ENCODE measurements around the gene MORN1. TPM values are rescaled to one million over a fixed set of nuclear protein-coding genes. Genes with fewer than 3 reads are reported as not detected.

Gene MORN1
- total RNA-seq, 4 donors from 2014 or later = 4.9 to 21.5 (median 15.9) TPM

GRCh38 chr1:2356911-2357845, 34.2 kb downstream of the MORN1 start:
- H3K27ac ChIP-seq = no peak overlapping the region
- no peaks in the 10 kb centered on the region for H3K27me3 ChIP-seq
- H3K4me1 ChIP-seq = no peaks in the 10 kb centered on the region
- TF ChIP-seq POLR2A (IDR thresholded peaks at IDR 0.05) = no peak
- TF ChIP-seq, protein P1, sequence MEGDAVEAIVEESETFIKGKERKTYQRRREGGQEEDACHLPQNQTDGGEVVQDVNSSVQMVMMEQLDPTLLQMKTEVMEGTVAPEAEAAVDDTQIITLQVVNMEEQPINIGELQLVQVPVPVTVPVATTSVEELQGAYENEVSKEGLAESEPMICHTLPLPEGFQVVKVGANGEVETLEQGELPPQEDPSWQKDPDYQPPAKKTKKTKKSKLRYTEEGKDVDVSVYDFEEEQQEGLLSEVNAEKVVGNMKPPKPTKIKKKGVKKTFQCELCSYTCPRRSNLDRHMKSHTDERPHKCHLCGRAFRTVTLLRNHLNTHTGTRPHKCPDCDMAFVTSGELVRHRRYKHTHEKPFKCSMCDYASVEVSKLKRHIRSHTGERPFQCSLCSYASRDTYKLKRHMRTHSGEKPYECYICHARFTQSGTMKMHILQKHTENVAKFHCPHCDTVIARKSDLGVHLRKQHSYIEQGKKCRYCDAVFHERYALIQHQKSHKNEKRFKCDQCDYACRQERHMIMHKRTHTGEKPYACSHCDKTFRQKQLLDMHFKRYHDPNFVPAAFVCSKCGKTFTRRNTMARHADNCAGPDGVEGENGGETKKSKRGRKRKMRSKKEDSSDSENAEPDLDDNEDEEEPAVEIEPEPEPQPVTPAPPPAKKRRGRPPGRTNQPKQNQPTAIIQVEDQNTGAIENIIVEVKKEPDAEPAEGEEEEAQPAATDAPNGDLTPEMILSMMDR (IDR thresholded peaks at IDR 0.05) = no peak
- no peak for DNase-seq
- H3K4me3 ChIP-seq = no peak overlapping the region
- no peaks in the 10 kb centered on the region for H3K9me3 ChIP-seq
- no peaks in the 10 kb centered on the region for H3K36me3 ChIP-seq

- Histone ChIP-seq H3K4me3 (no peak overlapping the region), H3K9me3 (no peaks in the 10 kb centered on the region), H3K4me1 (no peaks in the 10 kb centered on the region), H3K27ac (no peak overlapping the region), H3K36me3 (no peaks in the 10 kb centered on the region), H3K27me3 (no peaks in the 10 kb centered on the region)
- no peak for DNase-seq
- TF ChIP-seq, protein P1 (IDR thresholded peaks at IDR 0.05) = no peak
- TF ChIP-seq POLR2A (IDR thresholded peaks at IDR 0.05) = no peak
Measured at GRCh38 chr1:2356401-2356800, 35.0 kb downstream of the MORN1 start.

DNA sequence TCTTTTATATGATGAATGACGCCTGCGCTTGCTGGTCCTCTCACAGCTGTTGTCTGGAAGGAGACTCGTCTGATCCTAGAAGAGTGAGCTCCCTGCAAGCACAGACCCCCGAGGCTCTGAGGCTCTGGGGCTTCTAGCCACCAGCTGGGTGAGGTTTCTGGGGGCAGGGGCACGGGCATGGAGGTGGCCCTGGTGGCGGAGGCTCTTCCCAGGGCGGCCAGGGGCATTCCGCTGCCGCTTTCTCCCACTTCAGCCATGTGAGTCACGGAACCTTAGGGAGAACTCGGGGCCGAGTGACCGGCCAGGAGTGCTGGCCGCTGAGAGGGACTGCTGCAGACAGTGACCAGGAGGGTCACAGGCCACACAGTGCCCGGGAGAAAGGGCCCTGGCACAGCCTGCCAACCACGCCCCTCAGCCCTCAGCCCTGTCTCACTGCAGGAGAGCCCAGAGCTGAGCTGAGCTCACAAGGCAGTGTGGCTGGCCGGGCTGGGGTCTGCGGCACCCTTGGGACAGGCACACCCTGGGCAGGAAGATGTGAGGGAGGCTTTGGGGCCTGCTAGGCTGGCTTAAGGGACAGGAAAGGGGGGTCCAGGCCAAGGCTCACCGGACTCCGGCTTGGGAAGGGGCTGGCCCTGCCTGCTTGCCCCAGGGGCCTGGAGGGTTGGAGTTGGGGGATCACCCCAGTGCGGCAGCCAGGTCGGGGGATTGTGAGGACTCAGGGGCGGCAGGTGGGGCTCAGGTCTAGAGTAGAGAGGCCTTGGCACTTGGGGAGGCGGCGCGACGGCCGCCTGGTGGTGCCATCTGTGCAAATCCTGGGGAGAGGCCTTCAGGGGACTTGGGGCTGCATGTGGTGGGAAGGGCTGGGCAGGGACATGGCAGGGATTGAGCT, 35.7 kb downstream of the MORN1 start:
- H3K27ac ChIP-seq = no peak overlapping the region
- no peaks in the 10 kb centered on the region for H3K27me3 ChIP-seq
- no peak overlapping the region for H3K4me3 ChIP-seq
- no peaks in the 10 kb centered on the region for H3K4me1 ChIP-seq
- DNase-seq = no peak
- H3K9me3 ChIP-seq = no peaks in the 10 kb centered on the region
- no peak for TF ChIP-seq POLR2A (IDR thresholded peaks at IDR 0.05)
- TF ChIP-seq, protein P1 (IDR thresholded peaks at IDR 0.05) = no peak
- H3K36me3 ChIP-seq = no peaks in the 10 kb centered on the region

DNA sequence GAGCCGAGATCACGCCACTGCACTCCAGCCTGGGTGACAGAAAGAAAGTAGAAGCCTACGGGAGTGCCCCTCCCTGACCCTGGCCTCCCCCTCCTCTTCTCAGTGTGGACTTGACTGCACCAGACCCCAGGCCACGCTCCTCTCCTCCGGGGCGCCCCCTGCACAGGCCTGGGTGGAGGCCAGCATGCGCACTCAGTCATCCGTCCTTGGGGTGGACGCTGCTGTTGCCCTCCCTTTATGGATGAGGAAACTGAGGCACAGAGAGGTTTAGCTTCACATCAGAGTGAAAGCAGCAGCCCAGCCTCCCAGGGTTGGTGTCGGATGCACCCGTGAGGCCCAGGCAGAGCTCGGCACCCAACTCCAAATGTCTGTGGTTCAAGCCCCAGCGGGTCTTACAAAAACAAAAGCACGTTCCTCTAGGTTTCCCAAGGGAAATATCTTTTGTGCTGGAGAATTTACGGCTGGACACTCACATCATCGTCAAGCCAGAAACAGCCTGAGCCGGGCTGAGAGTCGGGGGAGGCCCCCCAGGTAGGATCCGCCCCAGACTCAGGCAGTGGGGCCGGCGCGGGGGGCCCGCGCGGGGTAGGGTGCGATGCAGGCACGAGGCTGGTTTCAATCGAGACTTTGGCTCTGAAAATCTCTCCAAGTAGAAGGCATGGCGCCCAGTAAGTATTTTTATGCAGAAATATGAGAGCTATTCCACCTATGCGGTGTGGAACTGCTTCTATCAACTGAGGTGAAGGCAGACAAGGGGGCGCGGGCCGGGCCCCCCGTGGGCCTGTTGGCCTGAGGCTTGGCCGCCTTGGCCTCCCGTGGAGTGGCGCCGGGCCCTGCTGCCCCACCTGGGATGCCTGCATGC, 36.6 kb downstream of the MORN1 start:
- Histone ChIP-seq H3K36me3 (no peaks in the 10 kb centered on the region), H3K27me3 (no peaks in the 10 kb centered on the region), H3K4me1 (no peaks in the 10 kb centered on the region), H3K27ac (no peak overlapping the region), H3K9me3 (no peaks in the 10 kb centered on the region), H3K4me3 (no peak overlapping the region)
- DNase-seq = no peak
- TF ChIP-seq POLR2A (IDR thresholded peaks at IDR 0.05) = no peak
- TF ChIP-seq, protein P1 (IDR thresholded peaks at IDR 0.05) = no peak
